Measurements from ENCODE around the gene NDUFS2.

NDUFS2 gene

DNA sequence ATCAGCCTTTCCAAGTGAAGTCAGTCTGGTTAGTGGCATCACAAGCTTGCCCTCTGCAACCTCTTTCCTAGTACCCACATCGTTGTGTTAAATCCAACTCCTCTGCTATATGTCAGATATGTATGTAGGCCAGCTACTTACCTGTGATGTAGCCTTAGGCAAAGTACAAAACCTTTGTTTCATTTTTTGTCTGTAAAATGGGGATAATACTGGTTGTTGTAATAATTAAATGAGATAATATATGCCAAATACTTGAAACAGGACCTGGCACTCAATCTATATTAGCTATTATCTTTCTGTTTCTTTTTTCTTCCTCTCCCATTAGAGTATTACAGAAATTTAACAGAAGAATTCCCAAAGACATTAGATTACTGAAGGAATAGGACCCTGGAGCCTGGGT is 57.6 kb downstream of the NDUFS2 start:
- no peak overlapping the region for H3K27ac ChIP-seq
- TF ChIP-seq, protein P1, sequence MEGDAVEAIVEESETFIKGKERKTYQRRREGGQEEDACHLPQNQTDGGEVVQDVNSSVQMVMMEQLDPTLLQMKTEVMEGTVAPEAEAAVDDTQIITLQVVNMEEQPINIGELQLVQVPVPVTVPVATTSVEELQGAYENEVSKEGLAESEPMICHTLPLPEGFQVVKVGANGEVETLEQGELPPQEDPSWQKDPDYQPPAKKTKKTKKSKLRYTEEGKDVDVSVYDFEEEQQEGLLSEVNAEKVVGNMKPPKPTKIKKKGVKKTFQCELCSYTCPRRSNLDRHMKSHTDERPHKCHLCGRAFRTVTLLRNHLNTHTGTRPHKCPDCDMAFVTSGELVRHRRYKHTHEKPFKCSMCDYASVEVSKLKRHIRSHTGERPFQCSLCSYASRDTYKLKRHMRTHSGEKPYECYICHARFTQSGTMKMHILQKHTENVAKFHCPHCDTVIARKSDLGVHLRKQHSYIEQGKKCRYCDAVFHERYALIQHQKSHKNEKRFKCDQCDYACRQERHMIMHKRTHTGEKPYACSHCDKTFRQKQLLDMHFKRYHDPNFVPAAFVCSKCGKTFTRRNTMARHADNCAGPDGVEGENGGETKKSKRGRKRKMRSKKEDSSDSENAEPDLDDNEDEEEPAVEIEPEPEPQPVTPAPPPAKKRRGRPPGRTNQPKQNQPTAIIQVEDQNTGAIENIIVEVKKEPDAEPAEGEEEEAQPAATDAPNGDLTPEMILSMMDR (conservative IDR thresholded peaks at IDR 0.05) = no peak
- no peak for TF ChIP-seq ZFX (IDR thresholded peaks at IDR 0.05)

DNA sequence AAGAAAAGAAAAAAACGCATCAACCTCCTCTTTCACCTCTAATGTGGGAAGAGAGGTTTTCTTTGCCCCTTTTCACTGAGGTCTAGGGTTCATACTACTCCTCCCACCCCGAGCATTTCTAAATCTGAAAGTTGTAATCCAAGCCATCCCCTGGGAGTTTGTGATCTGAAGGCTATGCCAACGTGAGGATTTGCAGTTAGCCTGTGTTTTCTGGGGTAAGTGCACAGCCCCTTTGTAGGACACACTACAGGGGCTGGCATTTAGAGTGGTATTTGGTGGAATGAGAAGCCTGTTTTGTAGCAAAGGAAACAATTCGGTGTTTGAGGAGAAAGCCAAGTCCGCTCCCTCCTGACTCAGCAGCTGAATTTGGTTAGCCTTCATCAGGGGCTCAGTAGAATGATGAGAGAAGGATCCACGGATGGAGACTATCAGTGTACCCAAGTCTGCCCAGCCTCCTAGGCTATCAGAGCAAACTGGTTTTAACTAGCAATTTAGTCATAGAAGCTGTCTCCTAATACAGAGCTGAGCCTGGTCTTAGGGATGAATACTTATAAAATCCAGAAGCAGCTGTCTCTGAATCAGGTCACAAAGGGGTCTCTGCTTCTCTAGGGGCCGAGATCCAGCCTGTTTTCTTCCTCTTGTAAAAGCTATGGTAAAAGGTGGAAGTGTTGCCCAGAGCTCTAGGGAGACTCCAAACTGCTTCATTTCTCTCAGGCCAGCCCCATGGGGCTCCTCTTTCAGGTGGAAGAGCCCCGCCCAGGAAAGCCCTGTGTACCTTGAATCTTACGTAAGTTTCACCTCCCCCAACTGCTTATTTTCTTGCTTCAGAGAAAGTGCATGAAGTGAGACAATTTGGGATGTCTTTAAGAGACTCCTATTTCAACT is 58.5 kb downstream of the NDUFS2 start:
- H3K27ac ChIP-seq = no peak overlapping the region
- TF ChIP-seq ZFX (IDR thresholded peaks at IDR 0.05) = no peak
- TF ChIP-seq, protein P1 (conservative IDR thresholded peaks at IDR 0.05) = no peak

DNA sequence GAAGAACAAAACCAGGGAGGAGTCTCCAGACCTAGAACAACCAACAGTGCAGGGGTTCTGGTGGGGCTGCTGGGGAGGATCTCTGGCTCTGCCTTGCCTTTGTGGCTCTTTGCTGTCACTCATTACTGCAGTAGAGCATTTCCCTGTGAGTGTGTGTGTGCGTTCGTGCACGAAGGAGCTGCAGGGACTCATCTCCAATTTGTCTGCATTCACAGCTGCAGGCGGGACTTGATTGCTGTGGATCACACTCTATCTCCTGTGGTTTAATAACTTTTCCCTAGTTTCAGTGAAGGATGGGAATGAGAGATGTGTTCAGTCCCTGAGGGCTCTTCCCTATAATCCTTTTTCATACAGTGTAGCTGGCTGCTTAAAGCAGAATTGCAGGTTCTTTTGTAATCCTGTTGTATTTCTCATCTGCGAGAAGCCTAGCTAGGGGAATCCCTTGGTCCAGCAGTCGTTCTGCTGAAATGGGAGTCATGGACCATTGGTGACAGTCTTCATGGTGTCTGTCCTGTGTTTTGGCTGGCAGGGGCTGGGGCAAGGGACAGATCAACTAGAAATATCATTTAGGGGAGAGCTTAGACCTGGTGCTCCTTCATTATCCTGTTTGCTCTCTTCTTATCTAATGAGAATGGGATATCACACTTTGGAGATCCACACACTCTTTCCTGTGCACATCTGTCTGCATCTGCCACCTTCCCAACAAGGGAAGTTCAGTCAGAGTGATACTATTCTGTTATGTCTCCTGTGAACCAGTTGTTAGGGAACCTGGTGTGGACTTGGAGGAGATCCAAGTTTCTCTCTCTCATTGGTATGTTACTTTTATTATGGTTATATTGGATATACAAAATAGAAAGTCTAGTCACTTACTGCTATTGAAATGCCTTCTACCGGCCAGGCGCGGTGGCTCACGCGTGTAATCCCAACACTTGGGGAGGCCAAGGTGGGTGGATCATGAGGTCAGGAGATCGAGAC is 59.4 kb downstream of the NDUFS2 start:
- TF ChIP-seq, protein P1 (conservative IDR thresholded peaks at IDR 0.05) = no peak
- no peak for TF ChIP-seq ZFX (IDR thresholded peaks at IDR 0.05)
- H3K27ac ChIP-seq = no peak overlapping the region
